Spleen (tissue), 11 donors: Measurements from ENCODE around the gene LYRM7. TPM values are rescaled to one million over a fixed set of nuclear protein-coding genes. Genes with fewer than 3 reads are reported as not detected.

Source experiments
- DNase-seq: peaks from one replicate; pipeline ENCODE4 v3.0.0-alpha.2; 2020
- H3K27ac ChIP-seq, 8 donors: fragments of 200-600 bp; sonication (generic) in 7 of 8; 1 replicate in 4 of 8; 2 replicates in 4 of 8; pipeline versions ENCODE4 v1.5.0 to v1.8.0; 2016 to 2021; ENCODE audit warnings: inconsistent platforms in 4 of 8, mild to moderate bottlenecking in 4 of 8, moderate library complexity in 1 of 8
- H3K27me3 ChIP-seq, 7 donors: fragments of 200-600 bp; sonication (generic) in 6 of 7; replicated peaks in 1 of 7; 1 replicate in 4 of 7; 2 replicates in 3 of 7; pipeline versions ENCODE4 v1.5.0 to v1.8.0; 2016 to 2021; ENCODE audit warnings: inconsistent platforms in 3 of 7, mild to moderate bottlenecking in 1 of 7
- H3K36me3 ChIP-seq, 6 donors: fragments of 200-600 bp; sonication (generic) in 5 of 6; 1 replicate in 4 of 6; 2 replicates in 2 of 6; pipeline versions ENCODE4 v1.5.0 to v1.8.0; 2016 to 2021; ENCODE audit warnings: inconsistent platforms in 2 of 6
- H3K4me1 ChIP-seq, 6 donors: fragments of 200-600 bp; sonication (generic) in 5 of 6; 1 replicate in 3 of 6; 2 replicates in 3 of 6; pipeline versions ENCODE4 v1.5.0 to v1.8.0; 2016 to 2021; ENCODE audit warnings: inconsistent platforms in 3 of 6
- H3K4me3 ChIP-seq, 8 donors: fragments of 200-600 bp; sonication (generic) in 7 of 8; 1 replicate in 4 of 8; 2 replicates in 4 of 8; pipeline versions ENCODE4 v1.5.0 to v1.8.0; 2016 to 2021; ENCODE audit warnings: inconsistent platforms in 4 of 8, mild to moderate bottlenecking in 4 of 8, moderate library complexity in 2 of 8
- H3K9me3 ChIP-seq, 8 donors: fragments of 200-600 bp; sonication (generic) in 7 of 8; 1 replicate in 4 of 8; 2 replicates in 4 of 8; pipeline versions ENCODE4 v1.5.0 to v1.8.0; 2016 to 2021; ENCODE audit warnings: inconsistent platforms in 4 of 8
- CTCF ChIP-seq, 11 experiments: fragments of 200-600 bp in 7 of 11; fragments of 450-650 bp in 4 of 11; sonication (generic) in 4 of 11; IDR thresholded peaks in 8 of 11; conservative IDR thresholded peaks in 3 of 11; 1 replicate in 7 of 11; 2 replicates in 4 of 11; pipeline versions ENCODE4 v1.4.0 to v1.8.0; 2016 to 2021; ENCODE audit warnings: antibody characterized with exemption in 11 of 11, inconsistent platforms in 4 of 11, mild to moderate bottlenecking in 1 of 11
- POLR2A ChIP-seq, 3 donors: fragments of 450-650 bp; IDR thresholded peaks; one replicate each; pipeline ENCODE4 v1.5.1; 2017; ENCODE audit warnings: antibody characterized with exemption in 3 of 3, mild to moderate bottlenecking in 1 of 3
- POLR2AphosphoS5 ChIP-seq, 3 donors: sonication (generic); formaldehyde crosslinking; IDR thresholded peaks; one replicate each; pipeline ENCODE4 v1.5.1; 2017; ENCODE audit warnings: antibody characterized with exemption in 3 of 3
- WGBS, 5 donors: extraction: QIAGEN DNeasy Blood & Tissue Kit in 3 of 5; methylation state at CpG; one replicate each; pipeline versions ENCODE4 v1.1.5 to v1.1.7; 2013 to 2018; 5-methylcytosine and 5-hydroxymethylcytosine counted together
- intact Hi-C: fragments of 100-400 bp; cut with DNase I; formaldehyde crosslinking; loops from one replicate; pipeline ENCODE4 v1.15.0; 2023; ENCODE audit warnings: low total_unique reads
- polyA plus RNA-seq, 3 donors: library from polyadenylated mRNA; stranded (reverse); fragments of 200-250 nt; gene quantifications; one replicate each; pipeline ENCODE4 v1.2.1, GENCODE V29; 2013
- total RNA-seq, 7 donors: library from RNA; depleted of rRNA in 3 of 7; stranded (reverse); fragments of >200 nt in 3 of 7; fragmentation: NEBNext Ultra II Directional in 4 of 7; extraction: Animal tissue kit (Norgen Biotek cat#: 25700) in 4 of 7; gene quantifications; one replicate each; pipeline versions ENCODE4 v1.1.0 to v1.2.1, GENCODE V29; 2016 to 2021
- donor health status: healthy with polysubstance abuse.
- donor health status: DM: no; HTN: no; CAD: no; lungs with moderate emphysema.
- donor health status: DM: no; HTN: no; CAD: no.
- donor health status: Bipolar disorder and iron deficiency.
- donor health status: healthy.
- donor health status: DM: no; HTN: no; CAD: no.
- donor health status: DM: yes; HTN: yes; CAD: no.

The LYRM7 gene
- total and polyA plus RNA-seq, 10 donors = 3.2 to 13.3 (median 9.0) TPM

GRCh38 chr5:131194725-131195124 lies 24.0 kb downstream of the LYRM7 start:
- intact Hi-C loops = no loop called here

GRCh38 chr5:131195696-131196095 lies 25.0 kb downstream of the LYRM7 start:
- no peaks in the 10 kb centered on the region for H3K9me3 ChIP-seq
- intact Hi-C loops = no loop called here

More at GRCh38 chr5:131194725-131195124, 24.0 kb downstream of the LYRM7 start:
- Histone ChIP-seq H3K36me3 (peaks cover 0 to 3% (median 0%) of the 10 kb centered on the region in 6 donors), H3K4me1 (no peaks in the 10 kb centered on the region), H3K4me3 (no peak overlapping the region), H3K27me3 (no peaks in the 10 kb centered on the region), H3K27ac (no peak overlapping the region), H3K9me3 (no peaks in the 10 kb centered on the region)
- WGBS, 5 donors = 91 to 94% (median 92%) methylated on average over 5 of the region's 5 CpGs
- no peak for DNase-seq
- no peak for TF ChIP-seq CTCF (IDR thresholded peaks at IDR 0.05 in 8 of 11, conservative IDR thresholded peaks at IDR 0.05 in 3 of 11)
- no peak for TF ChIP-seq POLR2AphosphoS5 (IDR thresholded peaks at IDR 0.05)
- TF ChIP-seq POLR2A (IDR thresholded peaks at IDR 0.05) = no peak

GRCh38 chr5:131196331-131196730 lies 25.6 kb downstream of the LYRM7 start:
- no peak for TF ChIP-seq CTCF (IDR thresholded peaks at IDR 0.05 in 8 of 11, conservative IDR thresholded peaks at IDR 0.05 in 3 of 11)
- no peak for TF ChIP-seq POLR2AphosphoS5 (IDR thresholded peaks at IDR 0.05)
- TF ChIP-seq POLR2A (IDR thresholded peaks at IDR 0.05) = no peak
- no peaks in the 10 kb centered on the region for H3K4me1 ChIP-seq
- H3K27me3 ChIP-seq = no peaks in the 10 kb centered on the region
- no peak overlapping the region for H3K27ac ChIP-seq
- no peak for DNase-seq
- no peaks in the 10 kb centered on the region for H3K9me3 ChIP-seq
- intact Hi-C loops = no loop called here
- H3K4me3 ChIP-seq = no peak overlapping the region
- 90 to 93% (median 92%) methylated on average over 4 of the region's 4 CpGs for WGBS, 5 donors
- peaks cover 0 to 15% (median 2%) of the 10 kb centered on the region in 6 donors for H3K36me3 ChIP-seq

More at GRCh38 chr5:131195696-131196095, 25.0 kb downstream of the LYRM7 start:
- peaks cover 0 to 11% (median 0%) of the 10 kb centered on the region in 6 donors for H3K36me3 ChIP-seq
- no peak overlapping the region for H3K4me3 ChIP-seq
- no peak overlapping the region for H3K27ac ChIP-seq
- DNase-seq = no peak
- no peaks in the 10 kb centered on the region for H3K4me1 ChIP-seq
- no peaks in the 10 kb centered on the region for H3K27me3 ChIP-seq
- TF ChIP-seq POLR2AphosphoS5 (IDR thresholded peaks at IDR 0.05) (no peak), CTCF (IDR thresholded peaks at IDR 0.05 in 8 of 11, conservative IDR thresholded peaks at IDR 0.05 in 3 of 11) (no peak), POLR2A (IDR thresholded peaks at IDR 0.05) (no peak)

GRCh38 chr5:131198625-131199024 lies 27.9 kb downstream of the LYRM7 start:
- no peaks in the 10 kb centered on the region for H3K4me1 ChIP-seq
- 90 to 100% (median 96%) methylated on average over 5 of the region's 5 CpGs for WGBS, 5 donors

More at GRCh38 chr5:131198625-131199024, 27.9 kb downstream of the LYRM7 start:
- DNase-seq = no peak
- intact Hi-C loops = no loop called here
- Histone ChIP-seq H3K27ac (no peak overlapping the region), H3K9me3 (no peaks in the 10 kb centered on the region), H3K27me3 (no peaks in the 10 kb centered on the region), H3K36me3 (peaks cover 0 to 16% (median 5%) of the 10 kb centered on the region in 6 donors), H3K4me3 (no peak overlapping the region)
- TF ChIP-seq POLR2A (IDR thresholded peaks at IDR 0.05) (no peak), POLR2AphosphoS5 (IDR thresholded peaks at IDR 0.05) (no peak), CTCF (IDR thresholded peaks at IDR 0.05 in 8 of 11, conservative IDR thresholded peaks at IDR 0.05 in 3 of 11) (no peak)
